Measurements from ENCODE around the gene HACD3.
"Not testable (repeated sequence)": the region's sequence is repeated elsewhere in the genome, so short reads cannot be mapped to it uniquely, and the experiment has no call there.

Gene HACD3

DNA sequence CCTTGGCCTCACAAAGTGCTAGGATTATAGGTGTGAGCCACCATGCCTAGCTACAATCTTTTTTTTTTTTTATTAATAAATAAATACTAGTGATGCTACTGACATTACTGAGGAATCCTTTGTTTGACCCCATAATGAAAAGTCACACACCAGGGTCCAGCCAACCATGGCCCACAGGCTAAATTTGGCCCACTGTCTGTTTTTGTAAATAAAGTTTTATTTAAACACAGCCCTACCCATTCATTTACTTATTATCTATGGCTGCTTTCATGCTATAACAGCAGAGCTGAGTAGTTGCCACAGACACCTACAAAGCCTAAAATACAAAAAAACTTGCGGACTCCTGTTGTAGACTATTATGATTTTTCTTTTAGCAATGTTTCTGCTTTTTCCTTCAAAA is 73.3 kb downstream of the HACD3 start:
- DNase-seq (ENCODE audit: low read depth), result no peak

DNA sequence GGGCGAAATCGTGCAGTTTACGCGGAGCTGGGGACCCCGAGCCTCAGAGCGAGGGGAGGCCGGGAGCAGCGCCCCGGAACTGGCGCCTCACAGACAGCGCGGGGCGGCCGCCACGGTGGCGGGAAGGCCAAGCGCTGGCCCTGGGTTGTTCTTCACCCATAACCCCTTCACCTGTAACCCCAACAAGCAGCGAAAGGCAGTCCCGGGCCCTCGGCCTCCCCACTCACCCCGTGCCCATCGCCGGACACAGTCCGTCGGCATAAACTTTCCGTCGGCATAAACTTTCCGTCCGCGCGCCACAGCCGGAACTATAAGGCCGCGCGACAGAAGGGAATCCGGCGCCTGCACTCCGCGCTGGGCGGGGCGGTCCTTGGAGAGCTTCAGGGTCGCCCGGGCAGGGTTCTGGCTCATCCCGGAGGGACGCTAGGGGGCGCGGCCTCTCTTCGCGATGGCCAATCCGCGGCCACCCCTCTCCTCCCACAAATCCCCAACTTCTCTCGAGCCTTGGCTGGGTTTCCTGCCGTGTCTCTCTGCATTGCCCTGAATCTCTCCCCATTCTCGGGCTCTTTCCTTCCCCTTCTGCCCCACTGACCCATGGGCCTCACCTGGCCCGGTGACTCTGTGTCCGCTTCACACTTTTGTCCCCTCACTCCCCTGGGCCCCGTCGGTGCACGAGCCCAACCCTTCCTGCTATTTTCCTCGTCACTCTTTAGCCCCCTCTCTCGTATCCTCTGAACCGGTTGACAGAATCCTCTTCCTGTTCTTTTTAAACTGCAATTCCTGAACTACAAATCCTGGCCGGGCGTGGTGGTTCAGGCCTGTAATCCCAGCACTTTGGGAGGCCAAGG is 80.8 kb downstream of the HACD3 start, which contains the start of gene INTS14:
Gene INTS14 (minus strand): TSS at position 261 of the 848 bp plus-strand sequence. CDS start 3,751 bp downstream, outside the sequence.
- peak; percentile 93 for DNase-seq (ENCODE audit: low read depth)

DNA sequence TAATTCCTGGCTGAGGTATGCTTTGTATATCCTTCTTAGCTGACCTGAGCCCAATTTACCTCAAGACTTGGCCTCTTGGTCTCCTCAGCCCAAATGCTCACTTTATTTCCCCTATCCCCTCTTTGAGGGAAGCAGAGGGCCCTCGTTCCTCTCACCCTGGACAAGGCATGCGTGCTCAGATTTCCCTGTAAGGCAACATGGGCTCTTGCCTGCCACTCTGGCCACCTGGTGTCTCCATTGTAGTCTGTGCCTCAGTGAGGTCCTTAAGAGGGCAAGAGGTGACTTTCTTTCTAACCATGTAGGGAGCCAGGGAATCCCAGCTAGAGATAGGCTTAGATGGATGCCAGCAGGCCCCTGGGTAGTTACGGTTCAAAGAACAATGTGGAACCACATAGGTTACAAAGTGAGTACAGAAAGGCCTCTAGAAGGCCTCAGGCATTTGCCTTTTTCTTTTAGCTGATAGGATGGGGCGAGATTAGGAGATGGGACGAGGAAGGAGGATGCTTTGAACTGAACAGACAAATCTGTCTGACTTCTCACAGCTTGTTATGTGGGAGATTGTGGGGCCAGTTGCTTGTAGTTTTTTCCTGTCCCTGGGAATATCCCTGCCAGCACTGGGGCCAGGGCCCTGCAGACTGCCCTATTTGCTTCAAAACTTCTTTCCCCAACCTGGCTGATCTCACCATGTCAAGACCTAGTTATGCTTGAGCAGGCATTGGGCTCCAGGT is 81.8 kb downstream of the HACD3 start:
- no peak for DNase-seq (ENCODE audit: low read depth)

DNA sequence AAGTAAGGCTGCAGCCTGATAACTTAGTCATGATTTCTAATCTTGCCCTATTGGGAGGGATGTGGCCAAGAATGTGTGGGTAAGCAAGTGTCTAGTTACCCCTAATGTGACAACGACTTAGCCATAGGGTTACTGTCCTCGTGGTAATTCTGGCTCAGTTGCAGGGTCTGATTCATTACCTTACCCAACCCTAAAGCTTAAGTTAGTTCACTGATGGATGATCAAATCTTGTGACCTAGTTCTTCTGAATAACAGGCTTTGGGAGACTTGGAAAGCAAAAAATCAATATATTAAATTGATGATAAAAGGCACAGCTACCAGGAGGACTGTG is 82.3 kb downstream of the HACD3 start:
- DNase-seq (ENCODE audit: low read depth), result no peak

DNA sequence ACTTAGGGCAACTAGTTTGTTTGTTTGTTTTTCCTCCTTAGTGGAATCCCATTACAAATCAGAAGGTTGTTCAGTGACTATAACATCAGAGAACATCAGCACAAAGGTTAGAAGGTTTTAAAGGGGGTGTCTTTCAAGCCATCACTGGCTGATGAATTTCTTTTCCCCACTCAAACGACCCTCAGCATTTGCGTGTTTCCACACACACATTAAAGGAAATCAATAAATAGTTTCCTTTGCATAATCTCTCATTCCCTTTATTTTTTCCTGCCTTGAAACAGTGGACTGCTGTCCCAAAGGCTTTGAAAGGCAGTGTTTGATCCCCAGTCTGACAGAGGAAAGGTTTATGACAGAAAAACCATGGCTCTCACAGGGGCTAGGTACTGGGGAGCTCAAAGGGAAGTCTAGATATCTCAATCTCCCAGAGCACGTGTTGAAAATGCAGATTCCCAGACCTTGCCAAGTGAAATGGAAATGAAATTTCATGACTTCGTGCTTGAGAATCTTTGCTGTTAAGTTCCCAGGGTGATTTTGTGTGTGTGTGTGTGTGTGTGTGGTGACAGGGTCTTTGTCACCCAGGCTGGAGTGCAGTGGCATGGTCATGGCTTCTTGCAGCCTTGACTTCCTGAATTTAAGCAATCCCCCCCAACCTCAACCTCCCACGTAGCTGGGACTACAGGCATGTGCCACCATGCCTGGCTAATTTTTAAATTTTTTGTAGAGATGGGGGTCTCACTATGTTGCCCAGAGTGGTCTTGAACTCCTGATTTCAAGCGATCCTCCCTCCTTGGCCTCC is 82.9 kb downstream of the HACD3 start:
- DNase-seq (ENCODE audit: low read depth), result no peak

DNA sequence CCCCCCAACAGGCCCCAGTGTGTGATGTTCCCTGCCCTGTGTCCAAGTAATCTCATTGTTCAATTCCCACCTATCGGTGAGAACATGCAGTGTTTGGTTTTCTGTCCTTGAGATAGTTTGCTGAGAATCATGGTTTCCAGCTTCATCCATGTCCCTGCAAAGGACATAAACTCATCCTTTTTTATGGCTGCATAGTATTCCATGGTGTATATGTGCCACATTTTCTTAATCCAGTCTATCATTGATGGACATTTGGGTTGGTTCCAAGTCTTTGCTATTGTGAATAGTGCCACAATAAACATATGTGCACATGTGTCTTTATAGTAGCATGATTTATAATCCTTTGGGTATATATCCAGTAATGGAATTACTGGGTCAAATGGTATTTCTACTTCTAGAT is 85.6 kb downstream of the HACD3 start:
- DNase-seq (ENCODE audit: low read depth), result not testable (repeated sequence)

DNA sequence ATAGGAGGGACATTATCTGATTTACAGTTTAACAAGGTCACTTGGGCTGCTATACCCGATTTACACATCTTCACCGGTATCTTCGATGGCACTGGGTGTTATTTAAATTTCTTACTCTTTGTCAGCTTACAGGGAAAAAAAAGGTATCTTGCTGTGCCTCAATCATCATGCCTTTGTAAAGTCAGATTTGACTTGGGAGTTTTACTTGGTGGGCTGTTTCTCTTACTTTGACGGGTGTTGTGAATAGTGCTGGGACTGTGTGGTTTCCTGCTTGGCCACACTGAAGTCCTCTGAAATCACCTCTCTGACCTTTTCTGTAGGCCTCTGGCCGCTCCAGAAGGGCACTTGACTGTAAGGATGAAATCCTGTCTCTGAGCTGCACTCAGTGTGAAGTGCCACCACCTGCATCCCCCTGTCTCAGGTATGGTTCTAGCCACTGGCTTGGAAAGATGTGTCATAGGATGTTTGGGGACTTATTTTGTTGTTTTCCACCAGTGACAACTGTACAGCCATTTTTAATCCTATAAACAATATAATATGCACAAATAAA is 88.4 kb downstream of the HACD3 start:
- no peak for DNase-seq (ENCODE audit: low read depth)

DNA sequence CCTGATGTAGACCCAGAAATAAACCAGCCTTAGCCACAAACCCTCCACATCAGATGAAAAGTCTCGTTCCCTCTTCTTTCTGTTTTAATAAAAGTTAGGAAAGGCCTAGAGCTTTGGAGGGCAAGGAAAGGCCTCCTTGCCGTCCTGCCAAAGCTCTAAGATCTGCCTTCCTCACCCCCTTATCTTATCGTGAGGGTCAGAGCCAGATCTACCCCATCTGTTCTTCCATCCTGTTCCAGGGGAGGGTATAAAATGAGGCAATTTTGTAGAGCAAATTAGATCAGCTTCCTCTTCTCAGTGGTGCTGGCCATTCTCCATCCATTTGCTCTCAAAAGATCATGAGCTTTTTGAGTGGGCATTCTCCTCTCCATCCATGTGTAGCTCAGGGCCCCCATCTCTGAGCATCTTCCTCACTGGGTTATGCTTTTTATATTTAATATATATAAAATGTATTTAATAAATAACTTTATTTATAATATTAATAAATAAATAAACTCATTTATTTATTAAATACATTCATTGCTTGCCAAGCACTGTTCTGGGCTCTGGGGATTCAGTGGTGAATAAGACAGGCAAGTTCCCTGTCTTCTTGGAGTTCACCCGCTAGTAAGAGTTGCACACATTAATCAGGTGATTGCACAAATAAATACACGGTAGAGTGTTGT is 89.5 kb downstream of the HACD3 start:
- no peak for DNase-seq (ENCODE audit: low read depth)

DNA sequence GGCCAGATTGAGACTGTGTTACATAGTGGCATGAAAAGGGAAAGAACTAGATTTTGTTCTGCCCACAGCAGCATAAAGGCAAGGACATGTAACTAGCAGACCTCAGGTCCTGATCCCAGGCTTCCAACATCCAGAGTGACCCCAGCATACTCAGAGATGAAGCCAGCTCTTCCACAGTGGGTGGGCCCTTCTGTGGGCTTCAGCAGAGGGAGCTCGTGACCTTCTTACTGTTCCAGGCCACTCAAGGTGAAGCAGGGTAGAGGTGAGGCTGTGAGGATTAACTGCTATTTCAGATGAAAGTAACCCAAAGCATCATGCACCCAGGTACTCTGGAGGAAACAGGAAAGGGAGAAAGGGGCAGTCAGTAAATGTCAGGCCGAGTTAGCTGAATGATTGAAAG is 90.6 kb downstream of the HACD3 start:
- no peak for DNase-seq (ENCODE audit: low read depth)

DNA sequence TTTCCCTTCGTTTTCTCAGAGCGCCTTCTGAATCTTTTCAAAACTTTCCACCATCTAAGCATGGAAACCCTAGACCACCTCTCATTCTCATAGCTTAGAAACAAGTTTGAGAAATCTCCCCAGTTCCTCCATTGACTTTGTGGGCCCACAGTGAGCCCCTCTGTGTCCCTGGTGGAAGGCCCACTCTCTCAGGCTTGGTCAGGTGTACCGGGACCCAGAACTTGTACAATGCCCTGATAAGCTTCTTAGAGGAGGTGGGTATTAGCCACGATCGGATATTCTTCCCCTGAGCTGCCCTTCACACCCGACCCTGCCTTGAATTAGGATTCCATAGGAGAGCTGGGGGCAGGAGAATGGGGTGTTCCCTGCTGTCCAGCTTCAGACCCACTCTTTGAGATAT is 91.4 kb downstream of the HACD3 start, which contains the start of gene SLC24A1:
Gene SLC24A1 (plus strand): TSS at position 301 of the 400 bp plus-strand sequence. CDS start 2,143 bp downstream, outside the sequence.
- no peak for DNase-seq (ENCODE audit: low read depth)

DNA sequence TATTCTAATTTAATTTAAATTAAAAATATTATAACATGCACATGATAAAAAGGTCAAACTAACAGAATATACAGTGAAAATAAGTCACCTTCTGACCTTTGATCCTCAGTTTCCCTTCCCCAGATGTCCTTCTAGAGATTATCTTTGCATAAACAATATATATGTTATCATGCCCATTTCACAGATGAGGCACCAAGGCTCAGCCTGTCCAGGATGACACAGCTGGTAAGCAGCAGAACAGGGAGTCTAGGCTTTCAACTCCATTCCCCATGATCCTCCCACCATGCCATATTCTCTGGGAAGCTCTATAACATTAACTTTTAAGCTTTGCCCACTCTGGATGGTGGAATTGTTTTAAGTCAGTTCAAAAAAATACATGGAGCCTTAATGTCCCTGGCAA is 92.8 kb downstream of the HACD3 start:
- DNase-seq (ENCODE audit: low read depth), result no peak

DNA sequence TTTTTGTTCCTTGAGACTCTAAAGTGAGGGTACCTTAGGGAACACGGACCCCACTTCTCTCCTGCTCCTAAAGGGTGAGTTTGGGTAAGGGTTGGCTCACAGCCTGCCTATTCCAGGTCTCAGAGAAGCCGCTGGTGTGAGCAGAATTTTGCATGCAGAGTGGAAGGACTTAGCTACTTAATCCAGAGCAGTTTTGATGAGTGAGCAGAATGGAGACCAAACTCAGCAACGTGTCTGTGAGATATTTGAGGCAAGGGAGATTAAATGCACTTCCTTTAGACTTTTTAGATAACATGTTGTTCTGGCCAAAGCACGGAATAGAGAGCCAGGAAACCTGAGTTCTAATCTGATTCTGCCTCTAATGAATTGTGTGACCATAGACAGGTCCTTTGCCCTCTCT is 96.6 kb downstream of the HACD3 start:
- no peak for DNase-seq (ENCODE audit: low read depth)

All from stimulated activated CD8-positive, alpha-beta memory T cell treated with anti-CD3 and anti-CD28 coated beads, Interleukin-15, amount 100 ng/mL, for 24 hours (primary cell).